Measurements from ENCODE around the gene FEM1B. TPM values are rescaled to one million over a fixed set of nuclear protein-coding genes. Genes with fewer than 3 reads are reported as not detected.

The FEM1B gene
- total and polyA plus RNA-seq, 2 of the 8 experiments (the other 6 are each of a cell fraction or from before 2014, with no cell fraction given) = 36.1 to 83.8 TPM

GRCh38 chr15:68335251-68335650, 57.7 kb downstream of the FEM1B start:
- ChIA-PET CTCF (ENCODE audit: partially characterized antibody) (interaction anchor here (0.9 to 3.8 kb wide), 8 partner anchors 10 to 29 kb away, joined by 3 to 15 read pairs (median 6); no protein-coding TSS in a partner anchor), POLR2A (ENCODE audit: partially characterized antibody) (interaction anchor here (2.2 kb wide), 1 partner anchor 57 kb away, joined by 5 read pairs; the partner anchor contains the start of gene FEM1B)
- no peak overlapping the region for H2BK120ac ChIP-seq (replicated peaks; ENCODE audit: low read depth, low read length)
- FAIRE-seq (no peak), DNase-seq (ENCODE audit: low read depth in 1 of 2, low spot score in 2 of 2) (no peak)
- no peak overlapping the region for H4K91ac ChIP-seq (replicated peaks; ENCODE audit: insufficient read length, low read length)
- no peak overlapping the region for H2BK5ac ChIP-seq (ENCODE audit: low read depth, low read length)
- no peaks in the 10 kb centered on the region for H3K27me3 ChIP-seq (replicated peaks in 1 of 4; ENCODE audit: control insufficient read depth in 3 of 4, extremely low read depth in 1 of 4, insufficient read depth in 3 of 4, low read length in 3 of 4)
- no peak overlapping the region for H4K5ac ChIP-seq (ENCODE audit: insufficient read length, low read depth, low read length)
- no peaks in the 10 kb centered on the region for H3K79me1 ChIP-seq (ENCODE audit: low read depth, low read length)
- no peak overlapping the region for H2AK5ac ChIP-seq (ENCODE audit: low read depth, low read length)
- H2AFZ ChIP-seq (ENCODE audit: low read length) = no peak overlapping the region
- H3K4me1 ChIP-seq (replicated peaks in 1 of 4; ENCODE audit: control insufficient read depth in 3 of 4, insufficient read depth in 4 of 4, low read length in 3 of 4) = peaks cover 2 to 7% (median 6%) of the 10 kb centered on the region in 4 experiments; a peak in 4 of 7 replicates
- H4K8ac ChIP-seq (ENCODE audit: extremely low read depth, insufficient read depth, low read length) = no peak overlapping the region
- H4K20me1 ChIP-seq (replicated peaks in 1 of 2; ENCODE audit: control insufficient read depth in 1 of 2, insufficient read depth in 2 of 2, low read length in 2 of 2) = no peaks in the 10 kb centered on the region
- no peak overlapping the region for H3K4ac ChIP-seq (replicated peaks; ENCODE audit: insufficient read length, low read depth, low read length)
- WGBS, 2 experiments (ENCODE audit: extremely low coverage in 1 of 2, insufficient coverage in 1 of 2, insufficient read length in 1 of 2, insufficient replicate concordance in 2 of 2, low coverage in 1 of 2, low lambda C conversion rate in 2 of 2, missing lambda C conversion rate in 1 of 2) = 100% methylated on average over 1 of the region's 1 CpG; no CpG with 5 or more reads in 1 of the 2 experiments
- no peak overlapping the region for H3K4me2 ChIP-seq (ENCODE audit: insufficient read depth in 1 of 2, low read depth in 2 of 2, low read length in 2 of 2)
- no peak overlapping the region for H3K9ac ChIP-seq (replicated peaks in 1 of 4; ENCODE audit: extremely low read depth in 1 of 4, low read depth in 3 of 4, low read length in 3 of 4)
- H3K18ac ChIP-seq (ENCODE audit: extremely low read depth, low read length) = no peak overlapping the region
- no peak overlapping the region for H2BK20ac ChIP-seq (ENCODE audit: low read length)
- H3K79me2 ChIP-seq (ENCODE audit: control insufficient read depth in 1 of 2, insufficient read depth in 2 of 2, low read length in 2 of 2) = no peaks in the 10 kb centered on the region
- H2BK15ac ChIP-seq (ENCODE audit: low read length) = no peak overlapping the region
- H3K23ac ChIP-seq (ENCODE audit: insufficient read length) = no peak overlapping the region
- TF ChIP-seq MAFK (IDR thresholded peaks at IDR 0.05; ENCODE audit: low read depth, low read length) = no peak
- TF ChIP-seq ZNF274 (IDR thresholded peaks at IDR 0.05; ENCODE audit: borderline replicate concordance, extremely low read depth, low read length) = no peak
- no peak for TF ChIP-seq GTF2F1 (IDR thresholded peaks at IDR 0.05; ENCODE audit: borderline replicate concordance, low read depth, low read length)
- no peak for TF ChIP-seq POU5F1 (IDR thresholded peaks at IDR 0.05; ENCODE audit: low read depth, low read length)
- TF ChIP-seq POLR2AphosphoS5 (IDR thresholded peaks at IDR 0.05; ENCODE audit: low read depth, low read length) = no peak
- no peak for TF ChIP-seq TBP (IDR thresholded peaks at IDR 0.05; ENCODE audit: low read depth, low read length)
- no peak for TF ChIP-seq SP1 (IDR thresholded peaks at IDR 0.05; ENCODE audit: low read depth, low read length)
- TF ChIP-seq SIN3A (conservative IDR thresholded peaks at IDR 0.05 in 1 of 2, IDR thresholded peaks at IDR 0.05 in 1 of 2; ENCODE audit: low read depth in 1 of 2, low read length in 2 of 2) = no peak
- no peak for TF ChIP-seq TAF7 (optimal IDR thresholded peaks at IDR 0.05; ENCODE audit: borderline replicate concordance, low read depth, low read length)
- TF ChIP-seq CHD1 (IDR thresholded peaks at IDR 0.05; ENCODE audit: low read depth, low read length) = no peak
- H3K9me3 ChIP-seq (ENCODE audit: insufficient read depth in 2 of 2, low read depth in 1 of 2, low read length in 1 of 2) = no peaks in the 10 kb centered on the region
- H3K56ac ChIP-seq (replicated peaks; ENCODE audit: insufficient read length, low read depth, low read length) = no peak overlapping the region
- H3K23me2 ChIP-seq (ENCODE audit: low read depth, low read length) = 0 out of 2 replicates have a peak, but pooled peaks cover 2% of the 10 kb centered on the region
- H3K4me3 ChIP-seq (ENCODE audit: extremely low read depth in 1 of 4, insufficient read depth in 2 of 4, low read depth in 3 of 4, low read length in 4 of 4) = no peak overlapping the region
- H3K27ac ChIP-seq (ENCODE audit: low read depth, low read length) = no peak overlapping the region
- H2BK12ac ChIP-seq (ENCODE audit: low read depth, low read length) = no peak overlapping the region
- H3K14ac ChIP-seq (ENCODE audit: insufficient read length) = no peak overlapping the region
- no peaks in the 10 kb centered on the region for H3K36me3 ChIP-seq (ENCODE audit: control insufficient read depth in 2 of 4, insufficient read depth in 4 of 4, low read length in 3 of 4)

Measured in H1 (cell line).